Tibial nerve (tissue), 4 donors: ENCODE data around the gene OTP. TPM values are rescaled to one million over a fixed set of nuclear protein-coding genes. Genes with fewer than 3 reads are reported as not detected.

Experiments used
- DNase-seq, 2 donors: peaks; one replicate each; pipeline ENCODE4 v3.0.0-alpha.2; 2019; ENCODE audit warnings: low spot score in 2 of 2
- H3K27ac ChIP-seq, 4 donors: fragments of 200-600 bp; sonication (generic) in 3 of 4; one replicate each; pipeline ENCODE4 v1.5.1; 2017 to 2019; ENCODE audit warnings: mild to moderate bottlenecking in 1 of 4
- H3K27me3 ChIP-seq, 2 donors: fragments of 200-600 bp; sonication (generic) in 1 of 2; one replicate each; pipeline versions ENCODE4 v1.5.1 to v1.6.0; 2017 to 2019
- H3K36me3 ChIP-seq, 3 donors: fragments of 200-600 bp; sonication (generic); one replicate each; pipeline ENCODE4 v1.5.1; 2018 to 2019
- H3K4me1 ChIP-seq, 4 donors: fragments of 200-600 bp; sonication (generic) in 3 of 4; one replicate each; pipeline ENCODE4 v1.5.1; 2017 to 2019
- H3K4me3 ChIP-seq, 4 donors: fragments of 200-600 bp; sonication (generic) in 3 of 4; one replicate each; pipeline ENCODE4 v1.5.1; 2017 to 2019; ENCODE audit warnings: mild to moderate bottlenecking in 1 of 4, moderate library complexity in 1 of 4
- H3K9me3 ChIP-seq, 4 donors: fragments of 200-600 bp; sonication (generic) in 3 of 4; one replicate each; pipeline ENCODE4 v1.5.1; 2017 to 2019
- EP300 ChIP-seq, 2 donors: sonication (generic); formaldehyde crosslinking; IDR thresholded peaks; one replicate each; pipeline ENCODE4 v1.6.1; 2017; ENCODE audit warnings: antibody characterized with exemption in 2 of 2, mild to moderate bottlenecking in 1 of 2
- POLR2A ChIP-seq, 2 donors: fragments of 450-650 bp; IDR thresholded peaks; one replicate each; pipeline ENCODE4 v1.6.1; 2017; ENCODE audit warnings: antibody characterized with exemption in 2 of 2, mild to moderate bottlenecking in 2 of 2, moderate library complexity in 2 of 2
- WGBS, 2 donors: methylation state at CpG; one replicate each; pipeline ENCODE4 v1.1.5; 2018; 5-methylcytosine and 5-hydroxymethylcytosine counted together
- total RNA-seq, 4 donors: library from RNA; depleted of rRNA; stranded (reverse); fragments of >200 nt; gene quantifications; one replicate each; pipeline ENCODE4 v1.1.0, GENCODE V29; 2016
- TF ChIP-seq, protein P1 (sequence below), 5 experiments: fragments of 200-600 bp in 3 of 5; fragments of 450-650 bp in 2 of 5; sonication (generic) in 3 of 5; IDR thresholded peaks; one replicate each; pipeline ENCODE4 v1.5.1; 2016 to 2019; ENCODE audit warnings: antibody characterized with exemption in 5 of 5, mild to moderate bottlenecking in 3 of 5, moderate library complexity in 2 of 5

OTP gene
- not detected for total RNA-seq

DNA sequence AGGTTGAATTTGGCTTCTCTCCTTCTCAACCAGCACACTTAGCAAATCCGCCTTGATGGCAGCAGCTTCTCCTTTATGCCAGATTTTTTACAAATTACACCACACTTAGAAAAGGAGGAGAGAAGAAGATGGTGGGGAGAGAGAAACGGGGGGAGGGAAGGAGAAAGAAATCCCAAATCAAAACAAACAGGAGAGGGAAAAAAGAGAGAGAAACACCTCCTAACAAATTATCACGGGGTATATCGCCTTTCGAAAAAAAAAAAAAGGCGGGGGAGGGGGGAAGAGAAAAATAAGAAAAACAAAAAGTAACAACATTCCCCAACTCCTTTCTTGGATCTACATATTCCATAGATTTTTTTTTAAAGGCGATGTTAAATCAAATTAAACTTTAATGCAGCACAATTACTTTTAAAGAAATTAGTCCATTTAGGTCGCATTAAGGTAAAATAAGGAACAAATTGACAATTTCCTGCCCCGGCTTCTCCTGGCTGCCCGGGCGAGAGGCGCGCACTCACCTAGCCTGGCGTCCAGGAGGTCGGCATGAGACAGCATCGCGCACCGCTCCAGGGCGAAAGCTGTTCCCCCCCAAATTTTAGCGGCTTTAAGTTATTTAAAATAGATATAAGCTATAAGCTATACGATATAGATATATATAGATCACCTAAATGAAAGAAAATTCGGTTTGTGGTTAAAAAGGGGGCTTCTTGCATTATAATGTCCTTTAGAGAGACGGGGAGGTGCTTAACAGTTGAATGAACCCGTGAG lies at the start of gene OTP:
Gene OTP (minus strand): TSS at position 716 of the 765 bp plus-strand sequence. CDS start 164 bp downstream, at position 552.
- Histone ChIP-seq H3K4me3 (no peak within 1 kb of the TSS), H3K9me3 (no peaks in the 10 kb centered on the region), H3K27ac (no peak within 1 kb of the TSS), H3K4me1 (peaks cover 0 to 52% (median 11%) of the 10 kb centered on the region in 4 donors), H3K36me3 (no peaks in the 10 kb centered on the region), H3K27me3 (peaks cover 3 to 100% of the 10 kb centered on the region in 2 donors)
- WGBS, 2 donors, result 9 to 12% methylated on average over 24 of the region's 24 CpGs
- TF ChIP-seq POLR2A (IDR thresholded peaks at IDR 0.05) (no peak), EP300 (IDR thresholded peaks at IDR 0.05) (no peak)
- TF ChIP-seq, protein P1, sequence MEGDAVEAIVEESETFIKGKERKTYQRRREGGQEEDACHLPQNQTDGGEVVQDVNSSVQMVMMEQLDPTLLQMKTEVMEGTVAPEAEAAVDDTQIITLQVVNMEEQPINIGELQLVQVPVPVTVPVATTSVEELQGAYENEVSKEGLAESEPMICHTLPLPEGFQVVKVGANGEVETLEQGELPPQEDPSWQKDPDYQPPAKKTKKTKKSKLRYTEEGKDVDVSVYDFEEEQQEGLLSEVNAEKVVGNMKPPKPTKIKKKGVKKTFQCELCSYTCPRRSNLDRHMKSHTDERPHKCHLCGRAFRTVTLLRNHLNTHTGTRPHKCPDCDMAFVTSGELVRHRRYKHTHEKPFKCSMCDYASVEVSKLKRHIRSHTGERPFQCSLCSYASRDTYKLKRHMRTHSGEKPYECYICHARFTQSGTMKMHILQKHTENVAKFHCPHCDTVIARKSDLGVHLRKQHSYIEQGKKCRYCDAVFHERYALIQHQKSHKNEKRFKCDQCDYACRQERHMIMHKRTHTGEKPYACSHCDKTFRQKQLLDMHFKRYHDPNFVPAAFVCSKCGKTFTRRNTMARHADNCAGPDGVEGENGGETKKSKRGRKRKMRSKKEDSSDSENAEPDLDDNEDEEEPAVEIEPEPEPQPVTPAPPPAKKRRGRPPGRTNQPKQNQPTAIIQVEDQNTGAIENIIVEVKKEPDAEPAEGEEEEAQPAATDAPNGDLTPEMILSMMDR (IDR thresholded peaks at IDR 0.05), result no peak
- DNase-seq, result no peak

DNA sequence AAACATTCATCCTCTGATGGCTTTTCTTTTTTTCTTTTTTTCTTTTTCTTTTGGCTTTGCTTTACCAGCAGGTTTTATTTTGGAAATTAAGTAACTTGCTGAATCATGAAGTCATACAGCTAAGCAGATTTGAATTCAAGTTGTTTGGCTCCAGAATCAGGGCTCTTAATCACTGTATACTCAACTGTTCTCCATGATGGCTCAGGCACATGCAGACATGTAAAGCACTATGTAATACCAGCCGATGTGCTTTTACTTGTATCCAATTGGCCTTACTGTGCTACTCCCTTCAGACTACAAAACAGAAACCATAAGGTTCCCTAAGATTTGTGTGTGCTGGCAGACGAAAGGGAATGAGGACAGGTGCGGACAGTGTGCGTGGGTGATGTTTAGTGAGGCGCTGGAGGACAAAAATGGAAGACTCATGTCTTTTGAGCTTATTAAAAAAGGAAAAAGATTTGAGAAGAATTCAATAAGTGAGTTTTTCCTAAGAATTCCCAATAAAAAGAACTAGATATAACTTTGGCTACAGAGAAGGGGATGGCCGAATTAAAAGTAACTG lies 44.7 kb upstream of the OTP start:
- 89 to 91% methylated on average over 6 of the region's 6 CpGs for WGBS, 2 donors
- Histone ChIP-seq H3K27me3 (no peaks in the 10 kb centered on the region), H3K4me3 (no peak overlapping the region), H3K9me3 (no peaks in the 10 kb centered on the region), H3K27ac (no peak overlapping the region), H3K4me1 (no peaks in the 10 kb centered on the region), H3K36me3 (peaks cover 0 to 9% (median 0%) of the 10 kb centered on the region in 3 donors)
- TF ChIP-seq EP300 (IDR thresholded peaks at IDR 0.05) (no peak), POLR2A (IDR thresholded peaks at IDR 0.05) (no peak)
- TF ChIP-seq, protein P1 (IDR thresholded peaks at IDR 0.05), result no peak
- DNase-seq, result no peak

DNA sequence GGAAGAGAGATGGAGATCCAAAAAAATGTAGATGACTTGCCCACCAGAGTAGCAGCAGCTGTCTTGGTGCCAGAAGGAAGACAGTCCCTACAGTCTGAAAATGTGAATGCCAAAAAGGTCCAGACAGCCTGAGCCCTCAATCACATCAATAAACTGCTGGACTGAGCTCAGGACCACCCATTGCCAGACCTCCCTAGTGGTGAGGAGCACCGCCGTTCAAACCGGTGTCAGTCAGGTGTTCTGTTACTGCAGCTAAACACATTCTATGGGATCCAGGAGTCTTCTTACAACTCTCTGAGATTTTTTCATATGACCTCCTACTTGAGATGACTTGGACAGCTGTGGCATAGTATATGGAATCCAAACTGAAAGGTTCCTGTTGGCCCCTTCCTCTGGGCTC lies 32.0 kb upstream of the OTP start:
- H3K27me3 ChIP-seq, result no peaks in the 10 kb centered on the region
- H3K4me3 ChIP-seq, result no peak overlapping the region
- DNase-seq, result no peak
- H3K36me3 ChIP-seq, result no peaks in the 10 kb centered on the region
- TF ChIP-seq POLR2A (IDR thresholded peaks at IDR 0.05) (no peak), EP300 (IDR thresholded peaks at IDR 0.05) (no peak)
- TF ChIP-seq, protein P1 (IDR thresholded peaks at IDR 0.05), result no peak
- no peaks in the 10 kb centered on the region for H3K9me3 ChIP-seq
- H3K4me1 ChIP-seq, result no peaks in the 10 kb centered on the region
- 47 to 55% methylated on average over 3 of the region's 3 CpGs for WGBS, 2 donors
- H3K27ac ChIP-seq, result no peak overlapping the region

DNA sequence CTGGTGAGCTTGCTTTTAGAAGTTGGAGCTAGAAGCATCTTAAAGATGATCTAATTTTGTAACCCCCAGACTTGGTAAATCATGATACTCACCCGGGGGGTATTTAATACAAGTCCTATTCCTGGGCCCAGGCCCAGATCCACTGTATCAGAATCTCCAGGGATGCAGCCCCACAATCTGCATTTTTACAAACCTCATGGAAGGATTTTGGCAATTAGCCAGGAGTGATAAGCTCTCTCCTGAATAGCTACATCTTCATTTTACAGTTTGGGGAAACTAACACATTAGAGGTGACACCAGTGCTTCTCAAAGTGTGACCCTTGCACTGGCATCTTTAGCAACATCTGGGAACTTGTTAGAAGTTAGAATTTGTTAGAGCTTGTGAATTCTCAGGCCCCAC lies 31.2 kb upstream of the OTP start:
- H3K9me3 ChIP-seq, result no peaks in the 10 kb centered on the region
- no peak for TF ChIP-seq EP300 (IDR thresholded peaks at IDR 0.05)
- no peak for TF ChIP-seq POLR2A (IDR thresholded peaks at IDR 0.05)
- TF ChIP-seq, protein P1 (IDR thresholded peaks at IDR 0.05), result no peak
- no peak overlapping the region for H3K27ac ChIP-seq
- WGBS, 2 donors, result 47 to 76% methylated on average over 1 of the region's 1 CpG
- DNase-seq, result no peak
- H3K4me1 ChIP-seq, result no peaks in the 10 kb centered on the region
- H3K27me3 ChIP-seq, result no peaks in the 10 kb centered on the region
- H3K4me3 ChIP-seq, result no peak overlapping the region
- H3K36me3 ChIP-seq, result no peaks in the 10 kb centered on the region
